RWPE1 (cell line): ENCODE measurements around the gene PTPRN2.
A peak's percentile ranks its signal among the peaks of the same experiment; 100 is the strongest.

Experiments
- CTCF ChIA-PET: fragments of 350-600 bp; sonication (Branson Sonifier 250); formaldehyde crosslinking; extraction: SDS; loops from one replicate; lab custom pipeline; 2021; lab: Yijun Ruan, JAX
- POLR2A ChIA-PET: fragments of 400-600 bp; formaldehyde crosslinking; extraction: SDS; loops from one replicate; lab custom pipeline; 2020; ENCODE audit warnings: antibody characterized with exemption; ENCODE audit not compliant: low non-redundant PET; lab: Yijun Ruan, JAX
- DNase-seq: peaks from one replicate; pipeline ENCODE4 v3.0.0; 2012; ENCODE audit warnings: low spot score
- H3K27ac ChIP-seq: fragments of 450-650 bp; 2 replicates; pipeline ENCODE4 v1.5.1; 2017
- TF ChIP-seq, protein P1 (sequence below): fragments of 450-650 bp; conservative IDR thresholded peaks from 2 replicates; pipeline ENCODE4 v1.5.1; 2017; ENCODE audit warnings: low read depth, mild to moderate bottlenecking

Gene PTPRN2

DNA sequence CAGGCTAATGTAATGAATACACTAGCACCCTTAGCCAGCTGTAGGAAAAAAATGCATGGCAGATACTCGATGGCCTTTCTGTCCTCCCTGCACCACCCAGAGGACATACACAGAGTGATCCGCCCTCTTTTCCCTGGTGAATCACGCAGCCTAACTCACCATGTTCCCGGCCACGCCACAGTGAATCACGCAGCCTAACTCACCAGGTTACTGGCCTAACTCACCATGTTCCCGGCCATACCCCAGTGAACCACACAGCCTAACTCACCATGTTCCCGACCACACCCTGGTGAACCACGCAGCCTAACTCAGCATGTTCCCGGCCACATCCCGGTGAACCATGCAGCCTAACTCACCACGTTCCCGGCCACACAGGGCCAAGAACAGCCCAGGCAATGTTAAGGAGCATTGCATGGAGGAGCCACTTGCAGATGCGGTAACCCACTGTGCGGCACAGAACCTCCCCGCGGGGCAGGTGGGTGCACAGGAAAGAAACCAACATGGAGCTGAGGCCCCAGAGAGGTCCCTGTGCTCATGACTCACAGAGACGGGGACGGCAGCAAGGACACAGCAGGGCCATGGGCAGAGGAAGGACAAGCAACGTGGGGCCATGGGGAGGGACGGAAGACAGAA, 742.3 kb downstream of the PTPRN2 start:
- peak; percentile 10 for DNase-seq
- TF ChIP-seq, protein P1, sequence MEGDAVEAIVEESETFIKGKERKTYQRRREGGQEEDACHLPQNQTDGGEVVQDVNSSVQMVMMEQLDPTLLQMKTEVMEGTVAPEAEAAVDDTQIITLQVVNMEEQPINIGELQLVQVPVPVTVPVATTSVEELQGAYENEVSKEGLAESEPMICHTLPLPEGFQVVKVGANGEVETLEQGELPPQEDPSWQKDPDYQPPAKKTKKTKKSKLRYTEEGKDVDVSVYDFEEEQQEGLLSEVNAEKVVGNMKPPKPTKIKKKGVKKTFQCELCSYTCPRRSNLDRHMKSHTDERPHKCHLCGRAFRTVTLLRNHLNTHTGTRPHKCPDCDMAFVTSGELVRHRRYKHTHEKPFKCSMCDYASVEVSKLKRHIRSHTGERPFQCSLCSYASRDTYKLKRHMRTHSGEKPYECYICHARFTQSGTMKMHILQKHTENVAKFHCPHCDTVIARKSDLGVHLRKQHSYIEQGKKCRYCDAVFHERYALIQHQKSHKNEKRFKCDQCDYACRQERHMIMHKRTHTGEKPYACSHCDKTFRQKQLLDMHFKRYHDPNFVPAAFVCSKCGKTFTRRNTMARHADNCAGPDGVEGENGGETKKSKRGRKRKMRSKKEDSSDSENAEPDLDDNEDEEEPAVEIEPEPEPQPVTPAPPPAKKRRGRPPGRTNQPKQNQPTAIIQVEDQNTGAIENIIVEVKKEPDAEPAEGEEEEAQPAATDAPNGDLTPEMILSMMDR: no peak
- POLR2A ChIA-PET: no interaction called here
- CTCF ChIA-PET: no interaction called here
- H3K27ac ChIP-seq: no peak overlapping the region

- no peak for DNase-seq
- ChIA-PET CTCF (no interaction called here), POLR2A (no interaction called here)
- TF ChIP-seq, protein P1: no peak
- no peak overlapping the region for H3K27ac ChIP-seq
These were observed 743.0 kb downstream of the PTPRN2 start for GRCh38 chr7:157844611-157845010.

- CTCF ChIA-PET: no interaction called here
- H3K27ac ChIP-seq: no peak overlapping the region
- no peak for DNase-seq
- POLR2A ChIA-PET: no interaction called here
- TF ChIP-seq, protein P1: no peak
These were observed 743.5 kb downstream of the PTPRN2 start for GRCh38 chr7:157844141-157844540.

DNA sequence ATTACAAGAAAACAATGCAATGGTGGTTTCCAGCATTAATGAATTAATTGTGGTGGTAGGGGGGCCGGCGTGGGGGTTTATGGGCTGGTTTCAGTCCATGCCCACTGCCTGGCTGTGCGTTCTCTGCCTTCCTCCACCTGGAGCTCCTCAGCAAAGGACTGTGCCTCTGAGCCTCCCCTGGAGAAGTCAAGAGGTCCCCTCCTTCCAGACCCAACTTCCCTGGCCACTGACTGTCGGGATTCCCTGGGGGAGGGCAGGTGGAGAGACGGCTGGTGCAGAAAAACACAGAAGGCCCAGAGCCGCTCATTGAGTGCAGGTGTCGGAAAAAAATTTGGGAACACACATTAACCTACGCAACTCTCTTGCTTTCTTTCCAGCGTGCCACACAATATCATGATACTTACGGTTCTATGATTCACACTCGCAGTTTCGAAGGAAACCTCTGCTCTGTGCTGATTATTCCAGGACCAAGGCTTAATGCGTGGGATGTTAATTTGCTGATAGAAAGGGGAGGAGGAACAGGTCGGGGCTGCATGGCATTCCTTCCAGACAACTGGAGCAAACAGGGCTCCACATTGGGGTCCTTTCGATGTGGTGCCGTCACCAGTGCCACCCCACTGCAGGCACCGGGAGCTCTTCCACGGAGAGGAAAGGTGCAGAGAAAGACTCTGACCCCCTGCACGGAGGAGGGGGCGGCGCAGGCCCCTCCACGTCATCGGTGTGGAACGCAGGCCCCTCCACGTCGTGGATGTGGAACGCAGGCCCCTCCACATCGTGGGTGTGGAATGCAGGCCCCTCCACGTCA, 744.1 kb downstream of the PTPRN2 start:
- POLR2A ChIA-PET: no interaction called here
- CTCF ChIA-PET: no interaction called here
- TF ChIP-seq, protein P1: no peak
- no peak overlapping the region for H3K27ac ChIP-seq
- no peak for DNase-seq

DNA sequence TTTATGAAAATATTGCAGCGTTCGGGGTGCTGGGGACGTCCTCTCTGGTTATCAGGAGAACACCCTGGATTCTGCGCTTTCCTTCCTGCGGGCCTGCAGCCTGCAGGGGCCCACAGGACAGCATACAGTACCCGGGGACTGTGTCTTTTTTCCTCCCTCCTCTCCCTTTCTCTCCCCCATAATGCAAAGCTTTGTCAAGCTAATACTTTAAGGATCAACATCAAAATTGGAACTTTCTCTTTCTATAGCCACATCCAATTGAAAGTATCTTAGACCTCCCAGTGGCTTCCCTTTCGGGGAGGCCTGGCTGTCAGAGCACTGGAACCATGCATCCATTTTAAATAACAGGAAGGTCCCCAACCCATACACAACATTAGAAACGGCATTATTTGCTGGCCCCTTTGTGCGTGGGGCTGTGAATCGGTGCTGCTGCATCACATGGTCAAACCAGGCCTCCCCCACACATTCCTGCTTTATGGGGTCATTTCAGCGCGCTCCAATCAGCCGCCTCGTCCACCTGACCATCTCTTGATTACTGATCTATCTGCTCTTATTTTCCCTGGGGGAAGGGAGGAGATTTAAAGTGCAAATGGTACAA, 745.8 kb downstream of the PTPRN2 start:
- ChIA-PET CTCF (no interaction called here), POLR2A (no interaction called here)
- H3K27ac ChIP-seq: no peak overlapping the region
- no peak for DNase-seq
- TF ChIP-seq, protein P1: no peak

GRCh38 chr7:157840914-157841772, 746.5 kb downstream of the PTPRN2 start:
- ChIA-PET POLR2A (no interaction called here), CTCF (no interaction called here)
- TF ChIP-seq, protein P1: no peak
- H3K27ac ChIP-seq: no peak overlapping the region
- no peak for DNase-seq
